Kidney epithelial cell (primary cell): ENCODE measurements around the gene PCAT6. TPM values are rescaled to one million over a fixed set of nuclear protein-coding genes. Genes with fewer than 3 reads are reported as not detected.

ENCODE experiments used
- DNase-seq: peaks from one replicate; pipeline ENCODE4 v3.0.0-alpha.2; 2010; ENCODE audit warnings: low read depth
- H3K27me3 ChIP-seq: 2 replicates; pipeline ENCODE4 v1.6.0; 2011; ENCODE audit warnings: low read length; ENCODE audit not compliant: control insufficient read depth, insufficient read depth
- H3K36me3 ChIP-seq: 2 replicates; pipeline ENCODE4 v1.5.1; 2011; ENCODE audit warnings: low read length; ENCODE audit not compliant: control insufficient read depth, insufficient read depth
- H3K4me3 ChIP-seq: 2 replicates; pipeline ENCODE4 v1.5.1; 2011; ENCODE audit warnings: low read depth, mild to moderate bottlenecking, control low read depth, low read length
- CTCF ChIP-seq: IDR thresholded peaks from 2 replicates; pipeline ENCODE4 v1.5.1; 2011; ENCODE audit warnings: mild to moderate bottlenecking, moderate library complexity, low read length, control low read depth, inconsistent platforms; ENCODE audit not compliant: insufficient read depth, poor library complexity, severe bottlenecking
- total RNA-seq: library from RNA; depleted of rRNA; stranded (reverse); fragments of >200 nt; gene quantifications from 2 replicates; pipeline ENCODE4 v1.2.3, GENCODE V29; 2015

PCAT6 gene
- total RNA-seq, 1 donor from 2014 or later = not detected

- H3K36me3 ChIP-seq = no peaks in the 10 kb centered on the region
- no peaks in the 10 kb centered on the region for H3K27me3 ChIP-seq
- DNase-seq = no peak
- H3K4me3 ChIP-seq = no peak overlapping the region
- no peak for TF ChIP-seq CTCF
These were observed 11.9 kb upstream of the PCAT6 start for GRCh38 chr1:202798792-202799331.

- TF ChIP-seq CTCF = no peak
- no peaks in the 10 kb centered on the region for H3K36me3 ChIP-seq
- no peak for DNase-seq
- H3K4me3 ChIP-seq = no peak overlapping the region
- no peaks in the 10 kb centered on the region for H3K27me3 ChIP-seq
These were observed 10.0 kb upstream of the PCAT6 start for GRCh38 chr1:202800742-202801141.

GRCh38 chr1:202801175-202801574 lies 9.6 kb upstream of the PCAT6 start:
- TF ChIP-seq CTCF = no peak
- Histone ChIP-seq H3K4me3 (no peak overlapping the region), H3K36me3 (no peaks in the 10 kb centered on the region), H3K27me3 (no peaks in the 10 kb centered on the region)
- DNase-seq = no peak

- no peak for DNase-seq
- H3K36me3 ChIP-seq = no peaks in the 10 kb centered on the region
- TF ChIP-seq CTCF = no peak
- no peaks in the 10 kb centered on the region for H3K27me3 ChIP-seq
- no peak overlapping the region for H3K4me3 ChIP-seq
These were observed 8.7 kb upstream of the PCAT6 start for GRCh38 chr1:202802034-202802433.

GRCh38 chr1:202802998-202803932 lies 7.5 kb upstream of the PCAT6 start:
- H3K27me3 ChIP-seq = no peaks in the 10 kb centered on the region
- H3K4me3 ChIP-seq = no peak overlapping the region
- no peaks in the 10 kb centered on the region for H3K36me3 ChIP-seq
- DNase-seq = no peak
- no peak for TF ChIP-seq CTCF

GRCh38 chr1:202804126-202804525 lies 6.6 kb upstream of the PCAT6 start:
- TF ChIP-seq CTCF = no peak
- no peak overlapping the region for H3K4me3 ChIP-seq
- H3K27me3 ChIP-seq = no peaks in the 10 kb centered on the region
- no peak for DNase-seq
- no peaks in the 10 kb centered on the region for H3K36me3 ChIP-seq
